Spleen (tissue), 11 donors: ENCODE measurements around the gene DPT. TPM values are rescaled to one million over a fixed set of nuclear protein-coding genes. Genes with fewer than 3 reads are reported as not detected.

ENCODE experiments used
- DNase-seq: peaks from one replicate; pipeline ENCODE4 v3.0.0-alpha.2; 2020
- H3K27ac ChIP-seq, 8 donors: fragments of 200-600 bp; sonication (generic) in 7 of 8; 1 replicate in 4 of 8; 2 replicates in 4 of 8; pipeline versions ENCODE4 v1.5.0 to v1.8.0; 2016 to 2021; ENCODE audit warnings: inconsistent platforms in 4 of 8, mild to moderate bottlenecking in 4 of 8, moderate library complexity in 1 of 8
- H3K27me3 ChIP-seq, 7 donors: fragments of 200-600 bp; sonication (generic) in 6 of 7; replicated peaks in 1 of 7; 1 replicate in 4 of 7; 2 replicates in 3 of 7; pipeline versions ENCODE4 v1.5.0 to v1.8.0; 2016 to 2021; ENCODE audit warnings: inconsistent platforms in 3 of 7, mild to moderate bottlenecking in 1 of 7
- H3K36me3 ChIP-seq, 6 donors: fragments of 200-600 bp; sonication (generic) in 5 of 6; 1 replicate in 4 of 6; 2 replicates in 2 of 6; pipeline versions ENCODE4 v1.5.0 to v1.8.0; 2016 to 2021; ENCODE audit warnings: inconsistent platforms in 2 of 6
- H3K4me1 ChIP-seq, 6 donors: fragments of 200-600 bp; sonication (generic) in 5 of 6; 1 replicate in 3 of 6; 2 replicates in 3 of 6; pipeline versions ENCODE4 v1.5.0 to v1.8.0; 2016 to 2021; ENCODE audit warnings: inconsistent platforms in 3 of 6
- H3K4me3 ChIP-seq, 8 donors: fragments of 200-600 bp; sonication (generic) in 7 of 8; 1 replicate in 4 of 8; 2 replicates in 4 of 8; pipeline versions ENCODE4 v1.5.0 to v1.8.0; 2016 to 2021; ENCODE audit warnings: inconsistent platforms in 4 of 8, mild to moderate bottlenecking in 4 of 8, moderate library complexity in 2 of 8
- H3K9me3 ChIP-seq, 8 donors: fragments of 200-600 bp; sonication (generic) in 7 of 8; 1 replicate in 4 of 8; 2 replicates in 4 of 8; pipeline versions ENCODE4 v1.5.0 to v1.8.0; 2016 to 2021; ENCODE audit warnings: inconsistent platforms in 4 of 8
- CTCF ChIP-seq, 11 experiments: fragments of 200-600 bp in 7 of 11; fragments of 450-650 bp in 4 of 11; sonication (generic) in 4 of 11; IDR thresholded peaks in 8 of 11; conservative IDR thresholded peaks in 3 of 11; 1 replicate in 7 of 11; 2 replicates in 4 of 11; pipeline versions ENCODE4 v1.4.0 to v1.8.0; 2016 to 2021; ENCODE audit warnings: antibody characterized with exemption in 11 of 11, inconsistent platforms in 4 of 11, mild to moderate bottlenecking in 1 of 11
- POLR2A ChIP-seq, 3 donors: fragments of 450-650 bp; IDR thresholded peaks; one replicate each; pipeline ENCODE4 v1.5.1; 2017; ENCODE audit warnings: antibody characterized with exemption in 3 of 3, mild to moderate bottlenecking in 1 of 3
- POLR2AphosphoS5 ChIP-seq, 3 donors: sonication (generic); formaldehyde crosslinking; IDR thresholded peaks; one replicate each; pipeline ENCODE4 v1.5.1; 2017; ENCODE audit warnings: antibody characterized with exemption in 3 of 3
- WGBS, 5 donors: extraction: QIAGEN DNeasy Blood & Tissue Kit in 3 of 5; methylation state at CpG; one replicate each; pipeline versions ENCODE4 v1.1.5 to v1.1.7; 2013 to 2018; 5-methylcytosine and 5-hydroxymethylcytosine counted together
- intact Hi-C: fragments of 100-400 bp; cut with DNase I; formaldehyde crosslinking; loops from one replicate; pipeline ENCODE4 v1.15.0; 2023; ENCODE audit warnings: low total_unique reads
- polyA plus RNA-seq, 3 donors: library from polyadenylated mRNA; stranded (reverse); fragments of 200-250 nt; gene quantifications; one replicate each; pipeline ENCODE4 v1.2.1, GENCODE V29; 2013
- total RNA-seq, 7 donors: library from RNA; depleted of rRNA in 3 of 7; stranded (reverse); fragments of >200 nt in 3 of 7; fragmentation: NEBNext Ultra II Directional in 4 of 7; extraction: Animal tissue kit (Norgen Biotek cat#: 25700) in 4 of 7; gene quantifications; one replicate each; pipeline versions ENCODE4 v1.1.0 to v1.2.1, GENCODE V29; 2016 to 2021
- donor health status: healthy with polysubstance abuse.
- donor health status: DM: no; HTN: no; CAD: no; lungs with moderate emphysema.
- donor health status: DM: no; HTN: no; CAD: no.
- donor health status: Bipolar disorder and iron deficiency.
- donor health status: healthy.
- donor health status: DM: no; HTN: no; CAD: no.
- donor health status: DM: yes; HTN: yes; CAD: no.

The DPT gene
- total and polyA plus RNA-seq, 10 donors: 0.37 to 7.2 (median 0.93) TPM; not detected in 5

- H3K27me3 ChIP-seq: no peaks in the 10 kb centered on the region
- H3K4me3 ChIP-seq: no peak overlapping the region
- no peaks in the 10 kb centered on the region for H3K36me3 ChIP-seq
- TF ChIP-seq POLR2A (IDR thresholded peaks at IDR 0.05) (no peak), CTCF (IDR thresholded peaks at IDR 0.05 in 8 of 11, conservative IDR thresholded peaks at IDR 0.05 in 3 of 11) (no peak), POLR2AphosphoS5 (IDR thresholded peaks at IDR 0.05) (no peak)
- H3K9me3 ChIP-seq: no peaks in the 10 kb centered on the region
- H3K4me1 ChIP-seq: no peaks in the 10 kb centered on the region
- 87 to 96% (median 93%) methylated on average over 1 of the region's 1 CpG for WGBS, 5 donors
- H3K27ac ChIP-seq: no peak overlapping the region
- DNase-seq: no peak
- intact Hi-C loops: no loop called here
Measured at GRCh38 chr1:168708698-168709404, 20.2 kb downstream of the DPT start.

- TF ChIP-seq POLR2AphosphoS5 (IDR thresholded peaks at IDR 0.05): no peak
- TF ChIP-seq CTCF (IDR thresholded peaks at IDR 0.05 in 8 of 11, conservative IDR thresholded peaks at IDR 0.05 in 3 of 11): no peak
- TF ChIP-seq POLR2A (IDR thresholded peaks at IDR 0.05): no peak
- H3K4me3 ChIP-seq: no peak overlapping the region
- H3K27me3 ChIP-seq: no peaks in the 10 kb centered on the region
- 58 to 82% (median 79%) methylated on average over 3 of the region's 3 CpGs for WGBS, 5 donors
- no peak for DNase-seq
- no peaks in the 10 kb centered on the region for H3K36me3 ChIP-seq
- no peaks in the 10 kb centered on the region for H3K9me3 ChIP-seq
- H3K4me1 ChIP-seq: no peaks in the 10 kb centered on the region
- intact Hi-C loops: no loop called here
- no peak overlapping the region for H3K27ac ChIP-seq
Measured at GRCh38 chr1:168706391-168706992, 22.5 kb downstream of the DPT start.

- no peak overlapping the region for H3K27ac ChIP-seq
- no peaks in the 10 kb centered on the region for H3K36me3 ChIP-seq
- H3K4me3 ChIP-seq: no peak overlapping the region
- no peaks in the 10 kb centered on the region for H3K9me3 ChIP-seq
- WGBS, 5 donors: 69 to 78% (median 73%) methylated on average over 3 of the region's 3 CpGs
- intact Hi-C loops: no loop called here
- no peak for TF ChIP-seq POLR2AphosphoS5 (IDR thresholded peaks at IDR 0.05)
- no peak for TF ChIP-seq CTCF (IDR thresholded peaks at IDR 0.05 in 8 of 11, conservative IDR thresholded peaks at IDR 0.05 in 3 of 11)
- no peak for TF ChIP-seq POLR2A (IDR thresholded peaks at IDR 0.05)
- no peaks in the 10 kb centered on the region for H3K4me1 ChIP-seq
- no peak for DNase-seq
- no peaks in the 10 kb centered on the region for H3K27me3 ChIP-seq
Measured at GRCh38 chr1:168700575-168701268, 28.3 kb downstream of the DPT start.

- intact Hi-C loops: no loop called here
- TF ChIP-seq POLR2A (IDR thresholded peaks at IDR 0.05): no peak
- TF ChIP-seq POLR2AphosphoS5 (IDR thresholded peaks at IDR 0.05): no peak
- no peak for TF ChIP-seq CTCF (IDR thresholded peaks at IDR 0.05 in 8 of 11, conservative IDR thresholded peaks at IDR 0.05 in 3 of 11)
Measured at GRCh38 chr1:168698453-168698852, 30.6 kb downstream of the DPT start.

More at GRCh38 chr1:168698453-168698852, 30.6 kb downstream of the DPT start:
- no peaks in the 10 kb centered on the region for H3K4me1 ChIP-seq
- WGBS, 5 donors: 34 to 82% (median 77%) methylated on average over 1 of the region's 1 CpG
- no peak overlapping the region for H3K27ac ChIP-seq
- no peak overlapping the region for H3K4me3 ChIP-seq
- H3K27me3 ChIP-seq: no peaks in the 10 kb centered on the region
- no peaks in the 10 kb centered on the region for H3K9me3 ChIP-seq
- H3K36me3 ChIP-seq: no peaks in the 10 kb centered on the region
- no peak for DNase-seq
